H9 (cell line): ENCODE results near the gene TCTN2. TPM values are rescaled to one million over a fixed set of nuclear protein-coding genes. Genes with fewer than 3 reads are reported as not detected.

ENCODE experiments used
- DNase-seq: peaks from one replicate; pipeline ENCODE4 v3.0.0-alpha.2; 2017
- H2AFZ ChIP-seq: one replicate; pipeline ENCODE4 v1.6.1; 2013; ENCODE audit warnings: mild to moderate bottlenecking, low read length, control low read depth, moderate library complexity
- H2AK5ac ChIP-seq: 2 replicates; pipeline ENCODE4 v1.6.1; 2013; ENCODE audit warnings: low read length, control low read depth, mixed read lengths; ENCODE audit not compliant: insufficient read length
- H2BK120ac ChIP-seq: one replicate; pipeline ENCODE4 v1.6.1; 2013; ENCODE audit warnings: low read depth, mild to moderate bottlenecking, low read length, control low read depth, inconsistent platforms; ENCODE audit not compliant: poor library complexity, severe bottlenecking
- H2BK12ac ChIP-seq: 2 replicates; pipeline ENCODE4 v1.6.1; 2013; ENCODE audit warnings: low read length, control low read depth, mixed read lengths, low read depth; ENCODE audit not compliant: insufficient read length
- H2BK15ac ChIP-seq: 2 replicates; pipeline ENCODE4 v1.6.1; 2013; ENCODE audit warnings: low read depth, low read length, control low read depth
- H2BK20ac ChIP-seq: one replicate; pipeline ENCODE4 v1.6.1; 2013; ENCODE audit warnings: low read depth, mild to moderate bottlenecking, low read length, control low read depth, inconsistent platforms; ENCODE audit not compliant: poor library complexity, severe bottlenecking
- H2BK5ac ChIP-seq: 2 replicates; pipeline ENCODE4 v1.6.1; 2013; ENCODE audit warnings: low read length, control low read depth, mixed read lengths; ENCODE audit not compliant: insufficient read length
- H3K14ac ChIP-seq: 2 replicates; pipeline ENCODE4 v1.6.1; 2013; ENCODE audit warnings: low read length, control low read depth; ENCODE audit not compliant: insufficient read depth
- H3K18ac ChIP-seq: 2 replicates; pipeline ENCODE4 v1.6.1; 2013; ENCODE audit warnings: low read depth, mild to moderate bottlenecking, mixed read lengths, low read length, control low read depth; ENCODE audit not compliant: insufficient read length
- H3K23ac ChIP-seq: 2 replicates; pipeline ENCODE4 v1.6.1; 2013; ENCODE audit warnings: low read length, control low read depth, mixed read lengths, low read depth; ENCODE audit not compliant: insufficient read length
- H3K23me2 ChIP-seq: 2 replicates; pipeline ENCODE4 v1.6.1; 2013; ENCODE audit warnings: low read depth, mild to moderate bottlenecking, mixed read lengths, low read length, control low read depth; ENCODE audit not compliant: insufficient read length, poor library complexity, severe bottlenecking
- H3K27ac ChIP-seq: 2 replicates; pipeline ENCODE4 v1.5.1; 2013; ENCODE audit warnings: low read length, control low read depth, mixed read lengths, low read depth; ENCODE audit not compliant: insufficient read length
- H3K27me3 ChIP-seq: 2 replicates; pipeline ENCODE4 v1.6.1; 2013; ENCODE audit warnings: low read length, control low read depth, inconsistent platforms; ENCODE audit not compliant: insufficient read depth
- H3K4ac ChIP-seq: 2 replicates; pipeline ENCODE4 v1.6.1; 2013; ENCODE audit warnings: low read depth, mild to moderate bottlenecking, control low read depth, inconsistent platforms, low read length, moderate library complexity
- H3K4me1 ChIP-seq: 2 replicates; pipeline ENCODE4 v1.6.1; 2013; ENCODE audit warnings: low read length, control low read depth, inconsistent platforms; ENCODE audit not compliant: insufficient read depth
- H3K4me2 ChIP-seq: 2 replicates; pipeline ENCODE4 v1.6.1; 2013; ENCODE audit warnings: low read length, control low read depth, mixed read lengths; ENCODE audit not compliant: insufficient read length, insufficient read depth
- H3K56ac ChIP-seq: 2 replicates; pipeline ENCODE4 v1.6.1; 2013; ENCODE audit warnings: low read depth, mild to moderate bottlenecking, mixed read lengths, low read length, control low read depth; ENCODE audit not compliant: insufficient read length
- H3K79me1 ChIP-seq: 2 replicates; pipeline ENCODE4 v1.6.1; 2013; ENCODE audit warnings: low read depth, mild to moderate bottlenecking, moderate library complexity, low read length, control low read depth, inconsistent platforms; ENCODE audit not compliant: insufficient read depth, poor library complexity, severe bottlenecking
- H3K79me2 ChIP-seq: 2 replicates; pipeline ENCODE4 v1.6.1; 2013; ENCODE audit warnings: low read length, control low read depth, inconsistent platforms; ENCODE audit not compliant: insufficient read depth
- H3K9ac ChIP-seq: 2 replicates; pipeline ENCODE4 v1.6.1; 2013; ENCODE audit warnings: low read length, control low read depth, mixed read lengths; ENCODE audit not compliant: insufficient read length; ENCODE audit errors: extremely low read depth
- H3K9me3 ChIP-seq: one replicate; pipeline ENCODE4 v1.6.1; 2013; ENCODE audit warnings: low read depth, low read length, inconsistent platforms; ENCODE audit not compliant: control insufficient read depth
- H3T11ph ChIP-seq: one replicate; pipeline ENCODE4 v1.6.1; 2013; ENCODE audit warnings: mild to moderate bottlenecking, low read length, control low read depth, inconsistent platforms
- H4K20me1 ChIP-seq: one replicate; pipeline ENCODE4 v1.6.1; 2013; ENCODE audit not compliant: control insufficient read depth, insufficient read length, insufficient read depth
- H4K5ac ChIP-seq: 2 replicates; pipeline ENCODE4 v1.6.1; 2013; ENCODE audit warnings: low read depth, mild to moderate bottlenecking, mixed read lengths, low read length, control low read depth; ENCODE audit not compliant: insufficient read length
- H4K8ac ChIP-seq: replicated peaks from 2 replicates; pipeline ENCODE4 v1.6.1; 2013; ENCODE audit warnings: low read length, control low read depth, mixed read lengths, low read depth; ENCODE audit not compliant: insufficient read length
- H4K91ac ChIP-seq: 2 replicates; pipeline ENCODE4 v1.6.1; 2013; ENCODE audit warnings: low read depth, mild to moderate bottlenecking, moderate library complexity, mixed read lengths, low read length, control low read depth; ENCODE audit not compliant: insufficient read length
- H3K27ac Mint-ChIP-seq, 3 experiments: 2 replicates in 2 of 3; 3 replicates in 1 of 3; pipeline ENCODE4 v1.8.0; 2020 to 2021; ENCODE audit warnings: mixed read lengths in 3 of 3, mild to moderate bottlenecking in 1 of 3, moderate library complexity in 1 of 3
- H3K27me3 Mint-ChIP-seq: 2 replicates; pipeline ENCODE4 v1.8.0; 2021; ENCODE audit warnings: low read depth, mild to moderate bottlenecking, moderate library complexity, mixed read lengths
- H3K36me3 Mint-ChIP-seq, 3 experiments: 2 replicates in 2 of 3; 3 replicates in 1 of 3; pipeline ENCODE4 v1.8.0; 2020 to 2021; ENCODE audit warnings: low read depth in 3 of 3, mixed read lengths in 3 of 3; ENCODE audit not compliant: insufficient read depth in 1 of 3
- H3K4me1 Mint-ChIP-seq, 2 experiments: 2 replicates each; pipeline ENCODE4 v1.8.0; 2020; ENCODE audit warnings: mixed read lengths in 2 of 2
- H3K4me3 Mint-ChIP-seq, 2 experiments: 2 replicates in 1 of 2; 3 replicates in 1 of 2; pipeline ENCODE4 v1.8.0; 2020 to 2021; ENCODE audit warnings: mild to moderate bottlenecking in 2 of 2, mixed read lengths in 2 of 2, moderate library complexity in 1 of 2
- H3K9me3 Mint-ChIP-seq, 2 experiments: 2 replicates in 1 of 2; 3 replicates in 1 of 2; pipeline ENCODE4 v1.8.0; 2020; ENCODE audit warnings: mild to moderate bottlenecking in 2 of 2, mixed read lengths in 2 of 2, moderate library complexity in 1 of 2
- WGBS: extraction: QIAGEN DNeasy Blood & Tissue Kit; methylation state at CpG from one replicate; pipeline ENCODE4 v1.1.7; 2013; ENCODE audit warnings: missing lambda C conversion rate, low lambda C conversion rate, mixed read lengths; ENCODE audit not compliant: insufficient read length; ENCODE audit errors: extremely low coverage; 5-methylcytosine and 5-hydroxymethylcytosine counted together
- total RNA-seq: library from RNA; stranded (reverse); gene quantifications from 2 replicates; pipeline ENCODE4 v1.2.1, GENCODE V29; 2021
- TF ChIP-seq, protein P1 (sequence below): fragments of 200-600 bp; sonication (generic); conservative IDR thresholded peaks from 3 replicates; pipeline ENCODE4 v1.8.0; 2021; ENCODE audit warnings: antibody characterized with exemption, mild to moderate bottlenecking

The TCTN2 gene
- total RNA-seq, 1 experiment from 2014 or later = 7.4 TPM

DNA sequence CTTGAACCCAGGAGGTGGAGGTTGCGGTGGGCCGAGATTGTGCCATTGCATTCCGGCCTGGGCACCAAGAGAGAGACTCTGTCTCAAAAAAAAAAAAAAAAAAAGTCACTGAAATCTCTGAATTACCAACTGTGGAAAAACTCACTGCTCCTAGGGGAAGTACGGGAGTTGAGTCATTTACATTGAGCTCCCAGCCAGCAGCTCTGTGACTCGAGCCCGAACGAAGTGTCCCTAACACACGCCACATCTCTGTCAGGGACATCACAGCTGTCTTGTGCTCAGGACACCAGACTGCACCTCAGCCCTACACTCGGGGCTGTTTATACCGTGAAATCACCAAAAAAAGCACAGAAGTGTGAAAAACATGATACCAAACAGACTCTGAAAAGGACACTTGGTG lies 62.3 kb downstream of the TCTN2 start:
- no peaks in the 10 kb centered on the region for H3K23me2 ChIP-seq
- Mint-ChIP-seq H3K27ac (no peak overlapping the region), H3K36me3 (peaks cover 70 to 92% (median 88%) of the 10 kb centered on the region in 3 experiments; a peak in 6 of 7 replicates), H3K4me1 (no peaks in the 10 kb centered on the region), H3K27me3 (no peaks in the 10 kb centered on the region), H3K9me3 (no peaks in the 10 kb centered on the region), H3K4me3 (no peak overlapping the region)
- H3K9me3 ChIP-seq = no peaks in the 10 kb centered on the region
- H4K5ac ChIP-seq = no peak overlapping the region
- no peak overlapping the region for H2AK5ac ChIP-seq
- no peak overlapping the region for H3K4ac ChIP-seq
- H2BK12ac ChIP-seq = no peak overlapping the region
- H2BK15ac ChIP-seq = no peak overlapping the region
- no peak overlapping the region for H3K56ac ChIP-seq
- no peak for DNase-seq
- TF ChIP-seq, protein P1, sequence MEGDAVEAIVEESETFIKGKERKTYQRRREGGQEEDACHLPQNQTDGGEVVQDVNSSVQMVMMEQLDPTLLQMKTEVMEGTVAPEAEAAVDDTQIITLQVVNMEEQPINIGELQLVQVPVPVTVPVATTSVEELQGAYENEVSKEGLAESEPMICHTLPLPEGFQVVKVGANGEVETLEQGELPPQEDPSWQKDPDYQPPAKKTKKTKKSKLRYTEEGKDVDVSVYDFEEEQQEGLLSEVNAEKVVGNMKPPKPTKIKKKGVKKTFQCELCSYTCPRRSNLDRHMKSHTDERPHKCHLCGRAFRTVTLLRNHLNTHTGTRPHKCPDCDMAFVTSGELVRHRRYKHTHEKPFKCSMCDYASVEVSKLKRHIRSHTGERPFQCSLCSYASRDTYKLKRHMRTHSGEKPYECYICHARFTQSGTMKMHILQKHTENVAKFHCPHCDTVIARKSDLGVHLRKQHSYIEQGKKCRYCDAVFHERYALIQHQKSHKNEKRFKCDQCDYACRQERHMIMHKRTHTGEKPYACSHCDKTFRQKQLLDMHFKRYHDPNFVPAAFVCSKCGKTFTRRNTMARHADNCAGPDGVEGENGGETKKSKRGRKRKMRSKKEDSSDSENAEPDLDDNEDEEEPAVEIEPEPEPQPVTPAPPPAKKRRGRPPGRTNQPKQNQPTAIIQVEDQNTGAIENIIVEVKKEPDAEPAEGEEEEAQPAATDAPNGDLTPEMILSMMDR = no peak
- no peak overlapping the region for H3T11ph ChIP-seq
- no peaks in the 10 kb centered on the region for H3K27me3 ChIP-seq
- no peak overlapping the region for H2BK5ac ChIP-seq
- no peak overlapping the region for H4K91ac ChIP-seq
- H3K9ac ChIP-seq = no peak overlapping the region
- no peaks in the 10 kb centered on the region for H3K79me2 ChIP-seq
- H2AFZ ChIP-seq = no peak overlapping the region
- no peaks in the 10 kb centered on the region for H3K4me1 ChIP-seq
- no peak overlapping the region for H3K14ac ChIP-seq
- no peak overlapping the region for H3K18ac ChIP-seq
- H4K20me1 ChIP-seq = no peaks in the 10 kb centered on the region
- no peak overlapping the region for H3K27ac ChIP-seq
- no peak overlapping the region for H3K23ac ChIP-seq
- no peak overlapping the region for H2BK20ac ChIP-seq
- no peak overlapping the region for H3K4me2 ChIP-seq
- H3K79me1 ChIP-seq = no peaks in the 10 kb centered on the region
- no peak overlapping the region for H2BK120ac ChIP-seq
- no CpG with 5 or more reads among the region's 10 CpGs for WGBS
- H4K8ac ChIP-seq = no peak overlapping the region
